Loucy (cell line): ENCODE measurements around the gene MYH16.
"Not testable (repeated sequence)": the region's sequence is repeated elsewhere in the genome, so short reads cannot be mapped to it uniquely, and the experiment has no call there.

Experiments used
- H2AFZ ChIP-seq: fragments of 200-600 bp; sonication (generic); 2 replicates; pipeline ENCODE4 v1.6.0; 2016; ENCODE audit warnings: antibody characterized with exemption, mild to moderate bottlenecking, low read length, moderate library complexity
- H3F3A ChIP-seq: fragments of 200-600 bp; 2 replicates; pipeline ENCODE4 v1.6.0; 2016; ENCODE audit warnings: antibody characterized with exemption, low read depth, mild to moderate bottlenecking
- H3K27me3 ChIP-seq: fragments of 200-600 bp; sonication (generic); 2 replicates; pipeline ENCODE4 v1.6.1; 2014; ENCODE audit warnings: low read length, mild to moderate bottlenecking; ENCODE audit not compliant: insufficient read depth, poor library complexity, severe bottlenecking
- H3K36me3 ChIP-seq: fragments of 200-600 bp; sonication (generic); 2 replicates; pipeline ENCODE4 v1.6.1; 2016; ENCODE audit warnings: low read length; ENCODE audit not compliant: insufficient read depth
- H3K4me1 ChIP-seq: fragments of 200-600 bp; sonication (generic); 2 replicates; pipeline ENCODE4 v1.5.1; 2014; ENCODE audit warnings: low read length, mild to moderate bottlenecking; ENCODE audit not compliant: insufficient read depth, poor library complexity, severe bottlenecking
- H3K4me2 ChIP-seq: fragments of 200-600 bp; sonication (generic); 2 replicates; pipeline ENCODE4 v1.6.0; 2014; ENCODE audit warnings: antibody characterized with exemption, low read length, low read depth, mild to moderate bottlenecking; ENCODE audit not compliant: poor library complexity, severe bottlenecking
- H3K4me3 ChIP-seq: fragments of 200-600 bp; sonication (generic); 2 replicates; pipeline ENCODE4 v1.5.1; 2014; ENCODE audit warnings: low read length, mild to moderate bottlenecking, mixed read lengths; ENCODE audit not compliant: poor library complexity, severe bottlenecking
- H3K79me2 ChIP-seq: fragments of 200-600 bp; sonication (generic); 2 replicates; pipeline ENCODE4 v1.6.1; 2014; ENCODE audit warnings: low read length; ENCODE audit not compliant: insufficient read depth
- H3K9ac ChIP-seq: fragments of 200-600 bp; sonication (generic); 2 replicates; pipeline ENCODE4 v1.6.0; 2014; ENCODE audit warnings: mild to moderate bottlenecking, low read depth, low read length, moderate library complexity; ENCODE audit not compliant: poor library complexity, severe bottlenecking
- H3K9me2 ChIP-seq: fragments of 200-600 bp; sonication (generic); replicated peaks from 2 replicates; pipeline ENCODE4 v1.6.1; 2016; ENCODE audit warnings: low read depth, low read length, mixed read lengths
- H3K9me3 ChIP-seq: fragments of 200-600 bp; sonication (generic); 2 replicates; pipeline ENCODE4 v1.6.1; 2014; ENCODE audit warnings: mild to moderate bottlenecking, antibody characterized with exemption, low read length, low read depth; ENCODE audit not compliant: insufficient read depth
- H4K20me1 ChIP-seq: fragments of 200-600 bp; sonication (generic); 2 replicates; pipeline ENCODE4 v1.6.0; 2014; ENCODE audit warnings: antibody characterized with exemption, low read length, mild to moderate bottlenecking; ENCODE audit not compliant: insufficient read depth, poor library complexity, severe bottlenecking
- EZH2phosphoT487 ChIP-seq: fragments of 200-600 bp; IDR thresholded peaks from 2 replicates; pipeline ENCODE4 v1.6.1; 2018; ENCODE audit warnings: antibody characterized with exemption, mild to moderate bottlenecking, moderate library complexity, borderline replicate concordance
- TF ChIP-seq, protein P1 (sequence below): fragments of 200-600 bp; sonication (generic); conservative IDR thresholded peaks from 2 replicates; pipeline ENCODE4 v1.5.1; 2014; ENCODE audit warnings: mild to moderate bottlenecking, antibody characterized with exemption, low read length

The MYH16 gene

DNA sequence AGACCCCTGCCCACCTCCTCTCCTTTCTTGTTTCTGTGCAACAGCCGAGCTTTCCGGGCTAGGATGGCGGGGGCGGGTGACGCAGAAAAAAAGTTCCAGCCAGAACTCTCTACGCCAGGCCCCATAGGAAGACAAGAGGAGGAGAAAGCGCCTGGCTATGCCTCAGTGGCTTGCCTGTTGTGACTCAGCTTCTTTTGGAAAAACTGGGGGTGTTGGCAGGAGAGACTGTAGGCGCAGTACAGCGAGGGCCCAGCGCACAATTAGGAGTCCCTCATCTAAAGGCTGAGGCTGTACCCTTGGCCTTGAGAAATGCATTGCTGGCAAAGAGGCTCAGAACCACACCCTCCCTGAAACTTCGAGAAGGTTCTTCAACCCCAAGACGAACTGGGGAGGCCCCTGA, 36.7 kb upstream of the MYH16 start:
- Histone ChIP-seq H3K4me1 (no peaks in the 10 kb centered on the region), H3K9me3 (no peaks in the 10 kb centered on the region), H3F3A (no peaks in the 10 kb centered on the region), H3K9ac (no peak overlapping the region), H3K79me2 (no peaks in the 10 kb centered on the region), H3K4me3 (no peak overlapping the region), H3K9me2 (no peaks in the 10 kb centered on the region), H3K36me3 (no peaks in the 10 kb centered on the region), H3K27me3 (no peaks in the 10 kb centered on the region), H3K4me2 (no peak overlapping the region), H2AFZ (no peak overlapping the region), H4K20me1 (no peaks in the 10 kb centered on the region)
- TF ChIP-seq EZH2phosphoT487, result no peak
- TF ChIP-seq, protein P1, sequence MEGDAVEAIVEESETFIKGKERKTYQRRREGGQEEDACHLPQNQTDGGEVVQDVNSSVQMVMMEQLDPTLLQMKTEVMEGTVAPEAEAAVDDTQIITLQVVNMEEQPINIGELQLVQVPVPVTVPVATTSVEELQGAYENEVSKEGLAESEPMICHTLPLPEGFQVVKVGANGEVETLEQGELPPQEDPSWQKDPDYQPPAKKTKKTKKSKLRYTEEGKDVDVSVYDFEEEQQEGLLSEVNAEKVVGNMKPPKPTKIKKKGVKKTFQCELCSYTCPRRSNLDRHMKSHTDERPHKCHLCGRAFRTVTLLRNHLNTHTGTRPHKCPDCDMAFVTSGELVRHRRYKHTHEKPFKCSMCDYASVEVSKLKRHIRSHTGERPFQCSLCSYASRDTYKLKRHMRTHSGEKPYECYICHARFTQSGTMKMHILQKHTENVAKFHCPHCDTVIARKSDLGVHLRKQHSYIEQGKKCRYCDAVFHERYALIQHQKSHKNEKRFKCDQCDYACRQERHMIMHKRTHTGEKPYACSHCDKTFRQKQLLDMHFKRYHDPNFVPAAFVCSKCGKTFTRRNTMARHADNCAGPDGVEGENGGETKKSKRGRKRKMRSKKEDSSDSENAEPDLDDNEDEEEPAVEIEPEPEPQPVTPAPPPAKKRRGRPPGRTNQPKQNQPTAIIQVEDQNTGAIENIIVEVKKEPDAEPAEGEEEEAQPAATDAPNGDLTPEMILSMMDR, result no peak

DNA sequence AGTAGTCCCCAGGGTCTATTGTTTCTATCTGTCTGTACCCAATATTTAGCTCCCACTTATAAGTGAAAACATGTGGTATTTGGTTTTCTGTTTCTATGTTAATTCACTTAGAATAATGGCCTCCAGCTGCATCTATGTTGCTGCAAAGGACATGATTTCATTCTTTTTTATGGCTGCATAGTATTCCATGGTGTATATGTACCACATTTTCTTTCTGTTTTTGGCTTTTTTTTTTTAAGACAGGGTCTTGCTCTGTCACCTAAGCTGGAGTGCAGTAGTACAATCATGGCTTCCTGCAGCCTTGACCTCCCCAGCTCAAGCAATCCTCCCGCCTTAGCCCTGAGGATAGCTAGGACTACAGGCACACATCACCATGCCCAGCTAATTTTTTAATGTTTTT, 34.8 kb upstream of the MYH16 start:
- not testable (repeated sequence) for H3K79me2 ChIP-seq, H3K4me1 ChIP-seq, H3K9ac ChIP-seq, H2AFZ ChIP-seq, H3K9me2 ChIP-seq, H3K9me3 ChIP-seq, H3K27me3 ChIP-seq, H3K4me2 ChIP-seq, H3K4me3 ChIP-seq, H4K20me1 ChIP-seq, H3F3A ChIP-seq, H3K36me3 ChIP-seq

DNA sequence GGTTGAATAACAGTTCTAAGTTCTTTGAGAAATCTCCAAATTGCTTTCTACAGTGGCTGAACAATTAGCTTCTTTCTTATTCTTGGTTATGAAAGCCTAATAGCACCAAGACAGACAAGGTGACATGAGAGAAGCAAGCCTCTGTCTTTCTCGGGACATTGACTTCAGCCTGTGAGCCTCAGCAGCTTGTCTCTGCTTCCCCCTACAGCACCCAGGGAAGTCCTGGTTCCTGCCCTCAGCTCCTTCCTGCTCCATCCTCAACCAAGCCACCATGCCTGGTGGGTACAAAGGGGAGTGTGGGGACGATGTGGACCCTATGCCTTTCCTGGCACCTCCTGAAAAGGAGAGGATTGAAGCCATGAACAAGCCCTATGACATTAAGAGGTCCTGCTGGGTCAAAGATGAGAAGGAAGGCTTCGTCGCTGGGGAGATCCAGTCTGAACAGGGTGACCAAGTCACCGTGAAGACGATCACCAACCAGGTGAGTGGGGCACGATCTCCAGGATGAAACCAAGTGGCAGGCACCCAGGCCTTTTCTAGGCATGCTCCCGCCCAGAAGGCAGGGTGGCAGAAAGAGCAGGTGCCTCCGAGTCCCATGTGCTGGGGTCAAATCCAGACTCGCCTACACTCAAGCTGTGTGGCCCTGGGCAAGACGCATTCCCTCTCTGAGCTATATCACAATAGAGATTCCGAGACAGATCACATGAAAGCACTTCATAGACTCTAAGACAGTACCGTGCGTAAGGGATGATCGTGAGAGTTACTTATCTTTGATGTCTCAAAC, 33.9 kb upstream of the MYH16 start:
- no peaks in the 10 kb centered on the region for H3K27me3 ChIP-seq
- H3K36me3 ChIP-seq, result no peaks in the 10 kb centered on the region
- H3K4me3 ChIP-seq, result no peak overlapping the region
- TF ChIP-seq EZH2phosphoT487, result no peak
- TF ChIP-seq, protein P1, result no peak
- no peaks in the 10 kb centered on the region for H3K9me2 ChIP-seq
- no peaks in the 10 kb centered on the region for H3K9me3 ChIP-seq
- H3K4me2 ChIP-seq, result no peak overlapping the region
- H3K9ac ChIP-seq, result no peak overlapping the region
- no peaks in the 10 kb centered on the region for H3F3A ChIP-seq
- no peaks in the 10 kb centered on the region for H3K4me1 ChIP-seq
- no peak overlapping the region for H2AFZ ChIP-seq
- H4K20me1 ChIP-seq, result no peaks in the 10 kb centered on the region
- H3K79me2 ChIP-seq, result no peaks in the 10 kb centered on the region

DNA sequence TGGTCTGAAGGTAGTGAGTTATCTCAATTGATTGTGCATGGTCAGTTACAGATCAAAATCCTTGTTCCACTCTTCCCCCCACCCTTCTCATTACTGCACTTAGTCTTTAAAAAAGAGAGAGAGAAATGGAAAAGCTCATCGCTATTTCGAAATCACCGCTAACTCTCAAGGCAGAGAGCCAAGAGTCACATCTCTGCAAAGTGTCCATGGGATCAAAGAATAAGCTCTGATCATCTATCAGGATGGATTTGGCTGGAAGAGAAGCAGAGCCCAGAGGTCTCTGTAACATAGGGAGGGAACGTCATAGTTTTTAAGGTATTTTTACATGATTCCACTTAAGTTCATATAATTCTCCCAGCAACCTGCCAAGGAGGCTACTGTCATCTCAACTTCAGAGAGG, 30.0 kb upstream of the MYH16 start:
- Histone ChIP-seq H3K79me2 (no peaks in the 10 kb centered on the region), H3K9me3 (no peaks in the 10 kb centered on the region), H4K20me1 (no peaks in the 10 kb centered on the region), H3K27me3 (no peaks in the 10 kb centered on the region), H2AFZ (no peak overlapping the region), H3K4me1 (no peaks in the 10 kb centered on the region), H3K36me3 (no peaks in the 10 kb centered on the region), H3K9ac (no peak overlapping the region), H3F3A (no peaks in the 10 kb centered on the region), H3K9me2 (no peaks in the 10 kb centered on the region), H3K4me2 (no peak overlapping the region), H3K4me3 (no peak overlapping the region)
- TF ChIP-seq, protein P1, result no peak
- no peak for TF ChIP-seq EZH2phosphoT487
